ENCODE measurements around the gene APBB2.

Gene APBB2

GRCh38 chr4:40978548-40978947 is 235.8 kb downstream of the APBB2 start:
- DNase-seq (ENCODE audit: low read depth, low spot score): no peak

DNA sequence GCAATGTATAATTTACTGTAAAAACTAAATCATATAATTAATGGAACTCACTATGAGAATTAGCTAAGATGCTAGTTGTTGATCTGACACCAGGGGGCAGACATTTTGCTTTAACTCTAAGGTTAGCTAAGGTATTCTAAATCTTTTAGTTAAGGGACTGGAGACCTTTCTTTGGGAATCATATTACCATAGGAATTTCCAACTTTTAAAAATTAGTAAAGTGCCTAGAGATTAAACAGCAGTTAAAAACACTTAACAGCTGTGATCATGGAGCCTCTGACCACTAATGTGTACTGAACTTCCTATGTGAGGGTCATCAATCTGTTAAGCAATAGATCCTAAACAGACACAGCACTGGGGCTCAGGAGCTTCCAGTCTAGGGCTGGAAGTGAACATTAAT is 238.0 kb downstream of the APBB2 start:
- DNase-seq (ENCODE audit: low read depth, low spot score): no peak

DNA sequence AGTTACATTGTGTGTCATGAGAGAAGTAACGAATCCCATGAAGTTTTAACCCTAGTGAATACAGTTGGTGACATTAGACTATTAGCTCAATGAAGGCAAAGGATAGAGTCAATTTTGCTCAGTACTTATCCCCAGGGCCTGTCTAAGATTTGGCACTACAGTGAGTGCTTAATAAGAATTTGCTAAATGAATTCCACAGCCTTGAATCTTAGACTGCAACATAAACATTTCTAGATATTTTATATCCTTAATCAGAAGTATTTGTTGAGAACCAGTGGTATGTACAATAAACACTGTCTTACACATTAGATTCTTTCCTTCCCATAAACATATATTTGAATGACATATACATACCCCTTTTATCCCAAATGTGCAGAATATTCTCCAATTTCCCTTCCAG is 241.6 kb downstream of the APBB2 start:
- no peak for DNase-seq (ENCODE audit: low read depth, low spot score)

GRCh38 chr4:40971338-40971737 is 243.0 kb downstream of the APBB2 start:
- DNase-seq (ENCODE audit: low read depth, low spot score): no peak

GRCh38 chr4:40969501-40969900 is 244.8 kb downstream of the APBB2 start:
- DNase-seq (ENCODE audit: low read depth, low spot score): no peak

DNA sequence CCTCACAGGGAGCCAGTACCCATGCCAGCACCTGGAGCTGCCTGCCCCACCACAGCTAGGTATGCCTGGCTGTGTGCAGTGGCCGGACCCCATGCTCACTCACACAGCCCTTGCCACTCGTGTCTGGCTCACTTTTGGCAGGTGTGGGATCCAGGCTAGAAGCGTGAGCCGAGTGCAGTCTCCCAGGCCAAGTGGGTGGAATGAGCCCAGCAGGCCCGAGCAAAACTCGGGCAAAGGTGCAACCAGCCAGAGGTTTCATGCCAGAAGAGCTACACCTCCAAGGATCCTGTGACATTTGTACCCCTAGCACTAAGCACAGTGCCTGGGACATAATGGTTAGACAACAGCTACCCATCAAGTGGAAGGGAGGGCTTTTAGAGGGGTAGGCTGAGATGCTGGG is 246.8 kb downstream of the APBB2 start:
- no peak for DNase-seq (ENCODE audit: low read depth, low spot score)

DNA sequence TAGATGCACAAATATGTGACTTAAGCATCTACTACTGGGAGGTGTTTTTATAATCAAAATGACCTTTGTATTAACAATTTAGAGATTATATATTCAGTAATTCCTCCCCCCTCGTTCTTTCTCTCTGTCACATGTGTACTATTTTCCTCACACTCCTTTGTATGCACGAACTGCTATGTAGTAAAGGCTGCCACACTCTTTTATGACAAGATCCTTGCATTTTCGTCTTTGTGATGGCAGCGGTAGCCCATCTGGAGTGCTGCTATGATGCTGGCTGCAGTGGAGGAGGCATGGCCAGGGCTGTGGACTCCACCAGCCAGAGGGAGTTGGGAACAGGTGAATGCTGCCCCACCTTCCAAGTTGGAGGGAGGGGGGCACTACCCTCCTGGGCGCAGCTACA is 248.3 kb downstream of the APBB2 start:
- DNase-seq (ENCODE audit: low read depth, low spot score): no peak

- no peak for DNase-seq (ENCODE audit: low read depth, low spot score)
These were observed 250.4 kb downstream of the APBB2 start for GRCh38 chr4:40963897-40964478.

- DNase-seq (ENCODE audit: low read depth, low spot score): no peak
These were observed 251.7 kb downstream of the APBB2 start for GRCh38 chr4:40962551-40963180.

- no peak for DNase-seq (ENCODE audit: low read depth, low spot score)
These were observed 253.4 kb downstream of the APBB2 start for GRCh38 chr4:40960941-40961340.

DNA sequence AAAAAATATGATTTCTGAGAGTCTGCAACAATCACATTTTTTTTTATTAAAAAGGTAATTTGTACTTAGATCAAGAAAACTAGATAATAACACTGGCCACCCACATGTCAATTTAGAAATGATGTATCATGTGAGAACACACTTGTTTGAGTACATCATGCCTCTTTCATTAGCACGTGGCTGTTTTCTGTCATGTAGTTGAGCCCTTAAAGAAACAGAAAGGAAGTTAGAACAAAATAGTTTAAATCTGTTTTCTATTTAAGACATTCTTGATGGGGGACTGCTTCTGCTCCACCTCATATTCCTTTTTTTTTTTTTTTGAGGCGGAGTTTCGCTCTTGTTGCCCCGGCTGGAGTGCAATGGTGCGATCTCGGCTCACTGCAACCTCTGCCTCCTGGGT is 257.1 kb downstream of the APBB2 start:
- no peak for DNase-seq (ENCODE audit: low read depth, low spot score)

DNA sequence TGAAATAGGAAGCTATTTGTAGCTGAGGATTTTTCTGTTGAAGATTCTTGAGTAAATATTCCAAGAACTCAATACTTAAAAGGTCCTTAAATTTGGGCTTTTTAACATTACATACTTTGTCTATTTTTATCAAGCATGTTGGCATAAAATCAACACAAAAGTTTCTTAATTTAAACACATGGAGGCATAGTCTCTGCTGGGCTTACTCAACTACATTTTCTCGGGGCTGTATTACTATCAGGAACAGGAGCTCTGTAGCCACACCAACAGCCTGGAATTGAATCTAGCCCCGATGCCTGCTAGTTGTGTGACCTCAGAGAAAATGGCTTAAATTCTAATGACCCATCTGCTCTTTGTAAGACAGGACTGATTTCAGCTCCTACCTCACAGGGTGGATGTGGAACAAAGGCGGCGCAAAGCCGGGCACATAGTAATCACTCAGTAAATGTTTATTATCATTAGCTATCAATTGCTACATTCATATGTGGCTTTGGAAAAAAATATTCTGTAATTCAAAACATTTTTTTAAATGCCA is 257.6 kb downstream of the APBB2 start:
- no peak for DNase-seq (ENCODE audit: low read depth, low spot score)

DNA sequence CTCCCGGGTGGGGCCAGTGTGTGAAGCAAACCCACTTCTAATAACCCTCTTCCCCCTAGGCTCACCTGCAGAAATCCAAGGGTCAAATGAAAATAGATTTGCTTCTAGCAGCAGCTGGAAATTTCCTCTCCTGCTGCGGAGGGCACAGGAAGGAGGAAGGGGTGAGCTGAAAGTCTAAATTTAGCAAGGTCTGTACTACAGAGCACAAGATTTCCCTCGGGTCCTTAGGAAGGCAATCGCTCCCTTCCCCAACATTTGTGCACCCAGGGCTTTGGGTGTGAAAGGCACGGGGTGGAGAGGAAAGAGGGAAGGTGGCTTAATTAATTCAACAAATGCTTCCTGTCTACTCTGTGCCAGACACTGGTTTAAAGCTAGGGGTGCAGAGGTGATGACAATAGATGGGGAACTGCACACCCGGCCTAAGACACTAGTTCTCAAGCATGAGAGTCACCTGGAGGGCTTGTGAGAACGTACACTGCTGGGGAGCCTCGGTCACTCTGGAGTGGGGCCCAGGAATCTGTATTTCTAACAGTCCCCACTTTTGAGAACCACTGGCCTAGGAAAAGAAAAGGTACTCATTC is 260.2 kb downstream of the APBB2 start:
- no peak for DNase-seq (ENCODE audit: low read depth, low spot score)

GRCh38 chr4:40953283-40954087 is 260.9 kb downstream of the APBB2 start:
- DNase-seq (ENCODE audit: low read depth, low spot score): no peak

DNA sequence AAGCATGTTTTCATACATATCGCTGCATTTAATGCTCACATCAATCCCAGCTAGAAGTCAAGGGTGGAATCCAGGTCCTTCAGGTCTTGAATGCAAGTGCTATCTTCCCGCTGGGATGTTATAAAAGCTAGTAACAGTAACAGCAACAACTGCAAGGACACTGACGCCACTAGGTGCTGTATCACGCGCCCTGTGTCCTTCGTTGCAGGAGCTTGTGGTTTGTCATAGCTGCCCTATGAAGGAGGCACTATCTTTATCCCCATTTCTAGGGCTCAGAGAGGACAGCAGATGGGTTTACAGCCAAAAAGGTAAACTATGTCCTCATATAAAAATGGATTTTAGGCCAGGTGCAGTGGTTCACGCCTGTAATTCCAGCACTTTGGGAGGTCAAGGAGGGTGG is 261.7 kb downstream of the APBB2 start:
- DNase-seq (ENCODE audit: low read depth, low spot score): no peak

- no peak for DNase-seq (ENCODE audit: low read depth, low spot score)
These were observed 262.1 kb downstream of the APBB2 start for GRCh38 chr4:40952217-40952616.

DNA sequence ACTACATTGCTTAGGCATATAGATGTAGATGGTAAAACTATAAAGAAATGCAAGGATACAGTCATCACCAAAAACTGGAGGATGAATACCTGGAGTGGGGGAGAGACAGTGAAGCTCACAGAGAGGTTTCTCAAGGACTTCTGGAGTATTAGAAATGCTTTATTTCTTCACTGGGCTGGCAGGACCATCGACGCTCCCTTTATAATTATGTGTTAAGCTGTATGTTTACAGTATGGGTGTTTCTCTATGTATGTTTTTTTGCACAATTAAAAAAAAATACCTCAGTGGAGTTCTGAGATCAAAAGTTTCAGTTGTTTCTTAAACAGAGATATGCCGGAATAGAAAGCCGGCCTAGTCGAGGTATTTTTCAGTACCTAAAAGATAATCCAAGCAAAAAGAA is 263.3 kb downstream of the APBB2 start:
- no peak for DNase-seq (ENCODE audit: low read depth, low spot score)

GRCh38 chr4:40949358-40950100 is 264.8 kb downstream of the APBB2 start:
- DNase-seq (ENCODE audit: low read depth, low spot score): no peak

DNA sequence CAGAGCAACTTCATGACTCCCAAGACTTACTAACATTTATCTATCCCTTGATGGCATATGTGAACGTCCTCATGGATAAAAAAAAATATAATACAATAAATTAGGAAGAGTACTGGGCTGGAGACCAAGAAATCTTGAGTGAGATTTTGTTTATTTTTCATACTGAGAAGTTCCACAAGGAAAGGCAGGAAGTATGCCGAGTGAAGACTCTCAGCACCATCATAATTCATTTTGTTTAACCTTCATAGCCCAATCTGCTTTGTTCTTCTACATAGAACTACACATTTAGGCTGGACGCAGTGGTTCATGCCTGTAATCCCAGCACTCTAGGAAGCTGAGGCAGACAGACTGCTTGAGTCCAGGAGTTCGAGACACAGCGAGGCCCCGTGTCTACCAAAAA is 266.3 kb downstream of the APBB2 start:
- DNase-seq (ENCODE audit: low read depth, low spot score): no peak

DNA sequence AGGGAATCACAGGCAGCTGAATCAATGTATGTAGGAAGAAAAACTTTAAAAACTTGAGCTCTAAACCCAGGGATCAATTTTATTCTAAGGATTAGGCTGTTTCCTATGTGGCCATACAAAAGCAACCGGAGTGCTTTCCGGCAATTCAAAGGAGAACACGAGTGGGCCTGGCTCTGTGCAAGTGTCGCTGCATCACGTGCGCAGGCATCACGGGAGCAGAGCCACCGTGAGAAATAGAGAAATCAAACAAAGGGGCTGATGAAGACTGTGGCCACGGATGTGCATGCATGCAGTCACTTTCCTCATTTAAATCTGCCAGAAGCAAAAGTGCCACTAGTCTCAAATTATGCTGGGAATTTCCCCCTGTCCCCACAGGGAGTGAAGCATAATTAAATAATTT is 267.7 kb downstream of the APBB2 start:
- DNase-seq (ENCODE audit: low read depth, low spot score): no peak

DNA sequence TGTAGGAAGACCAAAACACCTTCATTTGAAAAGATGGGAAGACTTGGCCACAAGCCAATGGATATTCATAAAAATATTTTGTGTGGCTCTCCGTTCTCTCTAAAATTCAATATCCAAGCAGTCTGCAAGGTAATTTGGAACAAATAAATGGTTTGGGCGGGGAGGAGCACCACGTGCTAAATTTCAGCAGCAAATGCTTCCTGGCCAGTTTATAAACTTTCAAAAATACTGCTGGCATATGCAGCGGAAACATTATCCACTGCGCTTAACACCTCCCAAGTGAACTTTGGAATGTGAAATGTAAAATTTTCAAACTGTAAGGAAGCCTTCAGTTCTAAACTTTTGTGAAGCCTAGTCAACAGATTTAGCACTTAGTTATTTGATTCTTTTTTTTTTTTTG is 273.6 kb downstream of the APBB2 start:
- DNase-seq (ENCODE audit: low read depth, low spot score): no peak

DNA sequence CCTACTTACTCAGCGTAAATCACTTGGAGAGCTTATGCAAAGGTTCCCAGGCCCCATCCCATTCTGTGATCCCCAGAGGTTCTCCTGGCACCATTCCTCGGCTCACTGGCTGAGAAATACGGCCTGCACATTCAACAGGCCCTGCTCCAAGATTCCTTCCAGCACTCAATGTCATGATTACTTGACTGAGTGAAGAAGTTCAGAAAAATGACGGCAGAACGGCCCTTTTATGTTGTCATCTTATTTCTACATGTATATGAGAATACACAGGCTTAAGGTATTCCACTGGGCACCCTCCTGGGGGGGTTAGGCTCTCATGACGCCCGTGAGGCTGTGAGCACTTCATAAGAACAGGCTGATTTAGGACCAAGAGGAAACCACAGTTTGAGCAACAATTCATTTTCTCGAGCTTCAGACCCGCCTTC is 274.0 kb downstream of the APBB2 start:
- DNase-seq (ENCODE audit: low read depth, low spot score): no peak
